Measurements from ENCODE around the gene MRFAP1L1.

Gene MRFAP1L1

DNA sequence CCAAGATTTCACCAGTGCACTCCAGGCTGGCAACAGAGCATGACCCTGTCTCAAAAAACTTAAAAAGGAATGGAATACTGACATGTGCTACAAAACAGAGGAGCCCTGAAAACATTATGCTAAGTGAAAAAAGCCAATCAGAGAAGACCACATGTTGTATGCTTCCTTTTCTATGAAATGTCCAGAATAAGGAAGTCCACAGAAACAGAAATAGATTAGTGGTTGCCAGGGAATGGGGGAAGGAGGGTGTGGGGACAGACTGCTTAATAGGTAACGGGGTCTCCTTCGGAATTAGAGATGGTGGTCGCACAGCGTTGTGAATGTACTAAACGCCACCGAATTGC is 42.8 kb upstream of the MRFAP1L1 start:
- no peak for DNase-seq (ENCODE audit: low spot score)
- TF ChIP-seq, protein P1, sequence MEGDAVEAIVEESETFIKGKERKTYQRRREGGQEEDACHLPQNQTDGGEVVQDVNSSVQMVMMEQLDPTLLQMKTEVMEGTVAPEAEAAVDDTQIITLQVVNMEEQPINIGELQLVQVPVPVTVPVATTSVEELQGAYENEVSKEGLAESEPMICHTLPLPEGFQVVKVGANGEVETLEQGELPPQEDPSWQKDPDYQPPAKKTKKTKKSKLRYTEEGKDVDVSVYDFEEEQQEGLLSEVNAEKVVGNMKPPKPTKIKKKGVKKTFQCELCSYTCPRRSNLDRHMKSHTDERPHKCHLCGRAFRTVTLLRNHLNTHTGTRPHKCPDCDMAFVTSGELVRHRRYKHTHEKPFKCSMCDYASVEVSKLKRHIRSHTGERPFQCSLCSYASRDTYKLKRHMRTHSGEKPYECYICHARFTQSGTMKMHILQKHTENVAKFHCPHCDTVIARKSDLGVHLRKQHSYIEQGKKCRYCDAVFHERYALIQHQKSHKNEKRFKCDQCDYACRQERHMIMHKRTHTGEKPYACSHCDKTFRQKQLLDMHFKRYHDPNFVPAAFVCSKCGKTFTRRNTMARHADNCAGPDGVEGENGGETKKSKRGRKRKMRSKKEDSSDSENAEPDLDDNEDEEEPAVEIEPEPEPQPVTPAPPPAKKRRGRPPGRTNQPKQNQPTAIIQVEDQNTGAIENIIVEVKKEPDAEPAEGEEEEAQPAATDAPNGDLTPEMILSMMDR (IDR thresholded peaks at IDR 0.05; ENCODE audit: extremely low read depth, missing control alignments) = no peak

DNA sequence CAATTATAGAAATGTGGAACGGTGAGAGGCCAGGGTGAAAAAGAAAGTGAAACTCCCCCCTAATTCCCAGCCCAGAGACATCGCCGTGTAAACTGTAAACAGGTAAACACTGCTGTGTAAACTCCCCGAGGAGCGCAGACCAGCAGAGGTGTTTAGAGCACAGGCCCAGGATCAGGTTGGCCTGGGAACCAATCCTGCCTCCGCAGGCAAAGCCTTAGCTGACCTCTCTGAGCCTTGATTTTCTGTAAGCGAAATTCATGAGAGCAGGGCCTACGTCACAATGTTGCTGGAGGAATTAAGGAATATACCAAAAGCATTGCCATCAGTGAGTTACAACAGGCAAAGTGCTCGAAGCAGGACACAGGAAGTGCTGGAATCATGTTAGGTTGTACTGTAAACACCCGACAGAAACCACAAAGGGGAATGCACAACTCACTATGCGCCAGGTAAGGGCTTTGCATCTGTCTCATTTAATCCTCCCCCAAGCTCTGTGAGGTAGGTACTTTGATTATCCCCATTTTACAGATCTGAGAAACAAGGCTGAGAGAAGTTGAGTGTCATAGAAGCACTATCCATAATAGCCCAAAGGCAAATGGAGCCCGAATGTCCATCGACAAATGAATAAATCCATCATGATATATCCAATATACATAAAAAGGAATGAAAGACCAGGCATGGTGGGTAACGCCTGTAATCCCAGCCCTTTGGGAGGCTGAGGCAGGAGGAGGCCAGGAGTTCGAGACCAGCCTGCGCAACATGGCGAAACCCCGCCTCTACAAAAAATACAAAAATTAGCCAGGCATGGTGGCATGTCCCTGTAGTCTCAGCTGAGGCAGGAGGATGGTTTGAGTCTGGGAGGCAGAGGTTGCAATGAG is 42.2 kb upstream of the MRFAP1L1 start:
- DNase-seq (ENCODE audit: low spot score) = peak; percentile 59
- TF ChIP-seq, protein P1 (IDR thresholded peaks at IDR 0.05; ENCODE audit: extremely low read depth, missing control alignments) = no peak

DNA sequence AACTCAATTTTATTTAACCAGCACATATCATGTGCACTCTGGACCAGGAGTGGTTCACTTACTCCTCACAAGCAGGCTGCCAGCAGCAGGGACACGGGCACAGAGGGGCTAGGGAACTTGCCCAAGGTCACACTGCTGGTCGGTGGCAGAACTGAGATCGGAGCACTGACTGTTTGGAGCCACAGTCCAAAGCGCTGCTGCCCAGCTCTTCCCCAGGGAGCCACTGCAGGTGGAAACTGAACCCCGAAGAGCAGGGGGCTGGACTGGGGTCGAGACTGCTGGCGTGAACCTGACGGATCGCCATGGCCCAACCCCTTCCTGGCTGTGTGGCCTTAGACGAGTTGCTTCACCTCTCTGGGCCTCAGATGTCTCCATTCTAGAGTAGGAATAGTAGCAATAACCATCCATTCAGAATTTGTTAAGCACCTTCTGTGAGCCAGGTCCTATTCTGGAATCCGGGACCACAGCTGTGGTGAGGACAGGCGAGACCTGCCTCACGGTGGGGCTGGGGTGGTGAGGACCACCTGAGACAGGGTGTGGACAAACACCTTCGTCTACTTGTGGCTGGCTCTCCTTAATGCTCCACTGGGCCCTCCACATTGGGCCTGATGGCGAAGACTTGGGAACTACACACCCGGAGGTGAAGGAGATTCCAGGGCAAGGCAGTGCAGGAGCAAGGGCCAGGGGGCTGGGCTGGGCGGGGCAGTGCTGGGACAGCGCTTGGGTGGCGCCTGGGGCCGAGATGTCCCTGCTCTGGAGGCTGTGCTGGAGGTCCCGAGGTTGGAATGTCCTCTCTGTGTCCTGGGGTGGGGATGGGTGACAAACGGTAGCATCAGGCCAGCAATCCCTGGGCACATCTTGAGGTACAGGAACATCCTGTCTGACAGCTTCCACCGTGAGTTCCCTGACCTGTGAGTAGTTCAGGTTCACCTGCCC is 40.9 kb upstream of the MRFAP1L1 start:
- no peak for DNase-seq (ENCODE audit: low spot score)
- TF ChIP-seq, protein P1 (IDR thresholded peaks at IDR 0.05; ENCODE audit: extremely low read depth, missing control alignments) = no peak

- TF ChIP-seq, protein P1 (IDR thresholded peaks at IDR 0.05; ENCODE audit: extremely low read depth, missing control alignments) = no peak
- DNase-seq (ENCODE audit: low spot score) = no peak
Observed at GRCh38 chr4:6749340-6750171, 39.9 kb upstream of the MRFAP1L1 start.

DNA sequence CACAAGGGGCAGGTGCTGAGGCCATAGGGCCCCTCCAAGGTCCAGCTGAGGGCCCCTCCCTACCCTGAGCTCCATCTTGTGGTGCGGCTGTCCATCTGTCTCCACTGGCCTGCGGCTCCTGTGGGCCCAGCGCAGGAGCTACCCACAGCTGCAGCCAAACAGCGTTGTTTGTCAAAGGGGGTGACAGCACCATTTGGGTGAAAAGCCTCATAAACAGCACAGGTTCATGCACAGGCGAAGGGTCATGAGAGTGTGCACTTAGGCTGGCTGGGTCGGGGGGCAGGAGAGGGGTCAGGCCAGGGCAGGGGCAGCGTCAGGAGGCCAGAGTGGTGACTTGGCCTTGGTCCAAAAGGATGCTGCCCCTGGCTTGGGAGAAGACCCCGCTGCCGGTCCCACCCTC is 38.6 kb upstream of the MRFAP1L1 start:
- DNase-seq (ENCODE audit: low spot score) = no peak
- TF ChIP-seq, protein P1 (IDR thresholded peaks at IDR 0.05; ENCODE audit: extremely low read depth, missing control alignments) = no peak

GRCh38 chr4:6747294-6748051 is 37.8 kb upstream of the MRFAP1L1 start:
- no peak for DNase-seq (ENCODE audit: low spot score)

More at GRCh38 chr4:6747294-6748051, 37.8 kb upstream of the MRFAP1L1 start:
- TF ChIP-seq, protein P1 (IDR thresholded peaks at IDR 0.05; ENCODE audit: extremely low read depth, missing control alignments) = no peak
